ENCODE results near the gene ZBTB38.

ZBTB38 gene

DNA sequence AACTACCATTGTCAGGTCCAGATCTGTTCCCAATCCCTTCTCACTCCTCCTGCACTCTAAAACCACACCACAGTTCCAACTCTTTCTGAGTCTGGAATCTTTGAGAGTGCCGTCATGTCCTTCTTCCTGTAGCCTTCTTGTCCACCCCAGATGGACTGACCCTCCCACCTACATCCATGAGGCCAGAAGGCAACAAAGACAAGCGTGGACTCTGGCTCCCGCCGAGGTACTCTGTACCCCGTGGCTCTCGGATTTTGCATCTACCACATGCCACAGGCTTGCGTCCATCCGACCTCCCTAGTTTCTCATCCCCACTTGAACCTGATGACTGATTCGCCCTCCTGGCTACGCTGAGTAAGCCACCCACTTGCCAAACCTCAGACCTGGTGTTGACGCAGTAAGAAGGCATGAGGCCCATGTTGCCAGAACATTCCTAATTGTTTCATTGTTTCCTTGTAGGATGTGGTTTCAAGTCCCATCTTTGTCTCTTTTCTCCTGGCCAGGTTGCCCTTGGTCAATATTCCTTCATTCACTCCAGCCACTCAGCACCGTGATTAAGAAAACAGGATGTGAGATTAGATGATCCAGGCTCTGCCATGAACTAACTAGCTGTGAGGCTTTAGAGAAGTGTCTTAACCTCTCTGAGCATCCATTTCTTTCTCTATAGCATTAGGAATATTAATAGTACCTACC is 1.1 kb upstream of the ZBTB38 start:
- DNase-seq (ENCODE audit: low read depth) = peak; percentile 100

DNA sequence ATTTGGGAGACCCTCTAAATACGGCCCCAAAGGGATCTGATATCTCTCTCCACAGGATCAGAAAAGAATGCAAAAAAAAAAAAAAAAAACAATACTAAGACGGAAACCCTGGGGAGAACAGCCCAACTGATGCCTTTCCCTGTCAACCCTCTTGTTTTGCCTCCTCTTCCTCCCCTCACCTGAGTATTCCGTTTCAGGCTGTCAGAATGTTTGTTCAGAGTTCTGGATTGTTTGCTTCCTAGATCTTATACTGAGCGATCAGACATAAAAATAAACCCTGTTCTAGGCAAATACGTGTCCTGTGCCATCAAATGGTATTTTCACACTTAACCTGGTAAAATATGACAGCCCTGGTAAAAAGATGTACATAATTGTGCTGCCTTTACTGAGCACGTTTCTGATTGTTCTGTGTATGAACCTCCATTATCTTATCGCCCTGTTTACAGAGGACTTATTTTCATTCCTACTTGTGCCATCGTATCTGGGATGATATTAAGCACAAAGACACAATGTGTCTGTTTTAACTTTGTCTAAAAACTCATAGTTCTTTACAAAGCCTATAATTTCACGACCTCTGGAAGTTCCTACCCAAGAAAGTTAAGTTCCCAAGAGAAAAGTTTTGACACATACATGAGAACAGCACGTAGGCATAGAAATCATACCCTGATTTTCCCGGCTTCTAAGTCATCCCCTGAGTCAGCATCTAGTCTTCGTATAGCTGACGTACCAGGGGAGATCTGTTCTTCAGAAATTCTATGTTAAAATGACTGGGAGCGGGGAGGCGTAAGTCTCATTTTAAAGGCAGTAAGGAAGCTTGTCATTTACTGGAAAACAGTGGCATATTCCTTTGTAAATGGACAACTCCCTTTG is 856 bp downstream of the ZBTB38 start:
- no peak for DNase-seq (ENCODE audit: low read depth)

DNA sequence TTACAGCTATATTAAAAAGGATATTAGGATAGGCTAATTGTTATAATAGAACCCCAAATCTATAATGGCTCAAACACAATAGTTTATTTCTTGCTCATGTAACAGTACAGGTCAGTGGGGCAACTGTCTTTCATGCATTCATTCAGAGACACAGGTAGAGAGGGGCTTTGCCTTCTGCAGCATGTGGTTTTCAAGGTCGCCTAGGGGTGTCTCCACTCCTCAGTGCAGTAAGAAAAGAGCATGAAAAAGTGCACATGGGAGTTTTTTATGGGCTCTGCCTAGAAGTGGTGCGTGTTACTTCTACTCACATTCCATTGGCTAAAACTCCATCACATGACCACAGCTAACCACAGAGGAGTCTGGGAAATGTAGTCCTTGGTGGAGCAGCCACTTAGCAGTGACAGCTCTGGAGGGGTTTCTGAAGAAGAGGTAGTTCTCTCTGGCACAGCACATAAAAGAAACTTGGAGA is 1.8 kb downstream of the ZBTB38 start:
- no peak for DNase-seq (ENCODE audit: low read depth)

DNA sequence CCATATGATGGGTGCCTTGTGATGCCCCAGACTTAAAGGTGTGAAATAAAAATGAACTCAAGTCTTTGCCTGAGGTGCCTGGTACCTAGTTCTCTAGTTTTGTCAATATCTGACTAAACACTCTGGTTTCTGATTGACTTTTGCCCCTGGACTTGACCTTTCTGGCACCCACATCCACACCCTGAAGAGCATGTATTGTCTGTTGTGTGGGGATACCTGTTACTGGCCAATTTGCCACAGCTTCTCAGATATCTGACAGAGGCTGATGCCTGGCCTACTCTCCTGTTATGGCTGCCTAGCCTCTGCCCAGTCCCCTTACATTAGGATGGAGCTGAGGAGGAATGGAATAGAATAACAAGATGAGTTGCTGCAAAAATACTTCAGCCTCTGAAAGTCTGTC is 3.6 kb downstream of the ZBTB38 start:
- no peak for DNase-seq (ENCODE audit: low read depth)

DNA sequence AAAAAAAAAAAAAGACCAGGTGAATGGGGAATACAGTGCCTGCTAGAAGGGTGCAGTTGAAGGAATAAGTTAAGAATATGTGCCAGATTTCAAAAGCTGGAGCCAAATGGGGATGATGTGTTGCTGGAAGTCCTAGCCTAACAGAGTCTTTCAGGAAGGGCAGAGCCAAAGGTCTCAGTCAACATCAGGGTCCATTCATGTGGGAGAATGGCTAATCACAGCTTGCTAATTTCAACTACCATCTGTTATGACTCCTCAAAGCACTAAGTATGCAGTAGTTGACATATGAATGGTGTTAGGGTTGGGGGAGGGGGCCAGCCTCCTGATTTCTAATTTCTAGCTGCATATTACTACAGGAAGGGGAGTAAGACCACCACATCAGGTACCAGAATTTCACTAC is 4.4 kb downstream of the ZBTB38 start:
- DNase-seq (ENCODE audit: low read depth) = no peak

DNA sequence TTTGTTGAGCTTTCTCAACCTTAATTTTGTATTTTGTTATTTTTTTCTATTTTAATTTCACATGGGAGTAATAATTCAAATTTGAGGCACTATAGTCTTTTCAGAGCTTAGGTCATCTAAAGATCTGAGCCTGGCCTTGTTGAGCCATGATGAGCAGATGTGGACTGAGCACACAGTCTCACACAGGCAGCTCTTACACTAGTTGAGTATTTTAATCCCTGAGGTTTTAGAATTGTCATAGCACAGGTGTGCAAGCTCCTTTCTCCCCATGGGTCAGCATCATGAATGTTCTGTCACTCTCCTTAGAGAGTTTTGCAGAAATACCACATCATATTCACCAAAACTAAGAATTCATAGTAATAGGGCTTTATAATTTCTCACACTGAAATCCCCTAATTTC is 4.9 kb downstream of the ZBTB38 start:
- no peak for DNase-seq (ENCODE audit: low read depth)

DNA sequence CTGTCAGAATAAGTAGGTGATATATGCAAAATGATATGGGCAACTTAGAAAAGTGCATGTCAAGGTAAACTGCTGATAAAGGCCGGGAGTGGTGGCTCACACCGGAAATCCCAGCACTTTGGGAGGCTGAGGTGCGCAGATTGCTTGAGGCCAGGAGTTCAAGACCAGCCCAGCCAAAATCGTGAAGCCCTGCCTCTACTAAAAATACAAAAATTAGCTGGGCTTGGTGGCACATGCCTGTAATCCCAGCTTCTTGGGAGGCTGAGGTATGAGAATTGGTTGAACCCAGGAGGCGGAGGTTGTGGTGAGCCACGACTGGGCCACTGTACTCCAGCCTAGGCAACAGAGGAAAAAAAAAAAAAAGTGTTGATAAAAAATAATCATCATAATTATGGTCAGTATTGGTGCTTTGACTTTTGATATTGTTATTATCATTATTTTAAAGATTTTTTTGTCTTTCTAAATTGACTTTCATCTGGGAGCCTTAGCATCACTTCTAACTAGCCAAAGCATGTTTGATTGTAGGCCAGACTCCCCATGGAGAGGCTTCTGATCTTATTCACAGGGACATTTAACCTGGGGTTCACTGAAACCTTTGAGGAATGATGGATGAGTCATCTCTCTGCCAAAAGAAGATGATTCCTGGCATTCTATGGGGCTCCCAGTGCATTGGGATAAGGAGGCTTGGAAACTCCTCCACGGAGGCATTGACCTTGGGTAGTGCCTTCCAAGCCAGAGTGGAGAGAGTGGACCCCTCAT is 5.6 kb downstream of the ZBTB38 start:
- DNase-seq (ENCODE audit: low read depth) = no peak

DNA sequence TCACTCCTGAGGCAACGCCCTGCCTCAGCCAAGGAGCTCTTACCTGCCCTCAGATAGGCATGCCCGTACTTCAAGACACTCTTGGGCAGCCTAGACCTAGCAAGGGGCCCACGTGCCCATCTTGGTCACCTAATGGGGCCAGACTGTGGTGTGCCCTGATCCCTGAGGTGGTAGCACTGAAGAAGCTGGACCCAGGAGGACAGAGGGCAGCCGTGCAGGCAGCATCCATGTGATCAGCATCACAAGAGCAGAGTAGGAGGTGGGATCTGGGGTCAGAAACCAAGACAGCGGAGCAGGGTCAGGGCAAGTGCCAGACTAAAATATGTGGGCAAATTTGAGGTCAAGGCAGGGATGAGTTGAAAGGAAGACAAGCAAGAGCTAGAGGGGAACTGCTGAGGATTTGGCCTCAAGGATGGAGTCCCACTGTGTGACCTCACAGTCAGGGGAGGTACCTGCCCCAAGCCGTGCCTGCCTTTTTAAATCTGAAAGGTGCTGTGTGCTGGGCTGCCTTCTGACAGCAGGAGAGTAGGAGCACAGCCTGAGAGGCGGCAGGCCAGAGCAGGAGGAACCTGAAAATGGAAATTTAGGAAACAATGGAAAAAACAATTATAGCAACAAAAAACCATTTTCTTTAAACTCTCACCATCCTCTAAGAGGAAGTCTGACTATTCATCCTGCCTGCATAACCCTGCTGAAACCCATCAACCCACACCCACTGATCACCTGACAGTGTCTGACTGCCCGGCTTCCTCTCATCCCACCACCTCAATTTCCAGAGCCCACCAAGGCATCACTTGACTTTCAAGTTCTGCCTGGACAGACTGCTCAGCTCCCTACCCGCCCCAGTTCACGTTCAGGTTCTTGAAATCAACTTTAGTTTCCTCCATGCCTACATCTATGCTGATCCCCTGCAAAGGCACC is 7.3 kb downstream of the ZBTB38 start:
- no peak for DNase-seq (ENCODE audit: low read depth)

DNA sequence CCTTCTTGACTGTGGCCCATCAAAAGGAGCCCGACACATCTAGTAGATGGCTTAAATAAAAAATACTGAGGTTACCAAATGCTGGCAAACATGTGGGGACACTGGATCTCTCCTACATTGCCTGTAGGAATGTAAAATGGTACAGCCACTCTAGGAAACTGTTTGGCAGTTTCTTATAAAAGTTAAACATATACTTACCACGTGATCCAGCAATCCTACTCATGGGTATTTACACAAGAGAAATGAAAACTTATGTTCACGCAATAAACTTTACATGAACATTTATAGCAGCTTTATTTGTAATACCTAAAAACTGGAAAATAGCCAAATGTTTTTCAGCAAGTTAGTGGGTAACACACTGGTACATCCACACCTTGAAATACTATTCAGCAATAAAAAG is 9.1 kb downstream of the ZBTB38 start:
- no peak for DNase-seq (ENCODE audit: low read depth)

DNA sequence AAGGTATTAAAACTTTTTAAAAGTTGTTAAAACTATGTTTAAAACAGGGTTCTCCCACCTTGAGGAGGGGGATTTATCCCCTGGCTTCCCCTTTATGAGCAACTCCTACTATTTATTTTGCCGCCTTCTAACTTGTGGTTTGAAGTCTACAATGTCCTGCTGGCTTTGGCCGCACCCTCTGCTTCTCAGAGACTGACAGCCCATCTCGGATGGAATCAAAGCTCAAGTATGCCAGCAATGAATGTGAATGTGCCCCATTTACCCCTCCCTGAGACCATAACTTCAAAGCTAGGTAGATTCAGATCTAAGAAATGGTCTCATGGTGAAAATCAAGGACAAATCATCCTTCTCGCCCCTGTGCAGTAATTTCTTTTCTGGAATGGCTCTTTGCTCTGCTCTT is 10.3 kb downstream of the ZBTB38 start:
- DNase-seq (ENCODE audit: low read depth) = no peak

DNA sequence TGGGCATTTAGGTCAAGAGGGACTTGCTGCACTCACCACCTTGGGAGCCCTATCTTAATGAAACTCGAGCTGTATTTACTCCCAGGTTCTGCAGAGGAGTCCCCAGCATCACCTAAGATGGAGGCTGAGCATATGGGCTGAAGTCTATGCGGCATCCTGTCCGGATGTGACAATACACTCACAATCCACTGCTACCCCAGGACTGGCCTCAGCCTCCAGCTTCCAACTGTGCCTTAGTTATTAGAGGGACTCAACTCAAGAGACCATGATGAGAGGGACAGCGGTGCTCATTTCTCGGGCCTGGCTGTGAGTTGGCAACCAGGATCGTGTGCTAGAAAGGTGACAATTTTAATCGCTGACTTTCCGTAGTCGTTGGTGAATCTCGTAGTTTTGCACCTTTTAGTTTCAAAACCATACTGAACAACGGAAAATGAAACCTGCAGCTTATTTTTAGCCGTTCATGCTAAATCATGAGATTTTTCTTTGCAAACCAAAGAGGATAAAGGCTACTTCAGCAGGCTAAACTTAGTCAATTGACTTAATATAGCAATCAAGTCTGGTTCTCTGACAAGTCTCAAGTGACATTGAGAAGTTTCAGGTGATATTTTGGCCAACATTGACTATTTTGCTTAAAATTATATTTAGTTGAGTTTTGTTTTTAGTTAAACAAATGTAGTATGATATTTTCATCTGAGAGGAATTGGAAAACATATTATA is 11.1 kb downstream of the ZBTB38 start:
- no peak for DNase-seq (ENCODE audit: low read depth)

DNA sequence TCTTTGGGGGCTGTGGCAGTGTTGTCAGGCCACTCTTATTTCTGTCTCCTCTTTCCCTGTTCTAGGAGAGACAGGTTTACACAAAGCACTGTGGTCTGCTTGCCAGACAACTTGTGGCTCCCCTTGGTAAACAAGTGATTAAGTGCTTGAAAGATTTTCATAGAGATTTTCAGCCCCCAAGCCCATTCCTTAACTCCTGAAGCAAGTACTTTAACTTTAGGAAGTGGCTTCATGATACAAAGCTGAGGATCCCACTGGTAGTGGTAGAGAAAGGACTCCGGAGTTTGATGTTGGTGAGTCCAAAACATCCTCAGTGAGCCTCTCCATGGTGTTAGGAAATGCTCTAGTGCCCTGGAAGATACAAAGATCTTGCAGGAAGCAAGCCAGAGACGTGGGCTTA is 12.0 kb downstream of the ZBTB38 start:
- DNase-seq (ENCODE audit: low read depth) = no peak

DNA sequence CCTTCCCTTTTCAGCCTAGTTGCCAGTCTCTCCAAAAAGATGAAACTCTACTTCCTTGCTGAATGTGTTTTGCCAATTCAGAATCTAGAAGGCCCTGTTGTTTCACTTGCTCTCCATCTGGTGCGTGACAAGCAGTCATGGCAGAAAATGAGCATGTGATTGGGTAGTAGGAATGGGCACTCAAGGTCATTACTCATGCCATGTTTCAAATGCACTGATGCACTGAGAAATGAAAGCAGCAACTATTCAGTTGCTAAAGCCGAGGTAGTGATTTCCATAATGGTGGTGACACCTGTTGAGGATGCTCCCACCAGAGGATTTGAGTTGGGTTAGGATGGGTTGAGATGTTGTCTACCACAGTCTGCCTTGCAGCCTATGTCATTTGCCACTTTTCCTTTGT is 12.7 kb downstream of the ZBTB38 start:
- DNase-seq (ENCODE audit: low read depth) = no peak

DNA sequence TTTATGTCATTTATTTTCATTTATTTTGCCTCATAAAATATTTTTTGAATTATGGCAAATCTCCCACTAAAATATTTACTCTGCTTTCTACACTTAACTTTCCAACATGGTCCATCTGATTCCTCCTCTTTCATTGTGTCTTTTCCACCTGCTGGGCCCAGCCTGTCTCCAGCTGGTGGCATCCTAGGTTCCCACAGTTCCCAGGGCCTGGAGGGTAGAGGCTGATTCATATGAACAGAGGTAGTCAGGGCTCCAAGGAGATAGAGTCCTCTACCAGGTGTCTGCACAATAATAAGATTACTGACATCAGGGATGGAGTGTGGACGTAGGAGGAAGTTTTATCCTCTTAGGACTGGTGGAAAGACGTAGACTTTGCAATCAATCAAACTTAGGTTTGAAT is 14.3 kb downstream of the ZBTB38 start:
- no peak for DNase-seq (ENCODE audit: low read depth)

DNA sequence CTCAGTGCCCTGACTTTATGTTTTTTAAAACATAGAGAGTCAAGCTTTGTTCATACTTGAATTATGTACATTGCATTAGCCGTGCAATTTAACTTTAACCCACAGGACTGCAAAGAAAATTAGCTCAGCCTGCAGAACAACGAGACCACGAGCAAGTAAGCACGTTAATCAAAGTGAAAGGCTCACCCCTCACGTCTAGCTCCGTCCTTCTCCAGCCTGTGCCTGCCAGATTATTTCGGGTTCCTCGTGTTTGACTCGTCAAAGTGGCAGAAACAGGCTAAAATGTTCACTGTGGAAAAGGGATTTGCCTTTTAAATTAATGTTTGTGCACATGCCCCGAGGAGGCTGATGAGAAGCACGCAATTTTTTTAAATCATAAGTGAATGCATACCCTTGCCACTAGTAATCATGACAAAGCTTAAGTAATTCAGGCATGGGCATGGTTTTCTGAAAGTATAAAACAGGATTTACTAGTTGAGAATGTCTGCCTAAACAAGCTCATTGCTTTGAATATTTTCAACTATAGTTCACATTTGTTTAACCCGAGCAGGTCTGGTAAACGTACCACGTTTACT is 15.3 kb downstream of the ZBTB38 start:
- no peak for DNase-seq (ENCODE audit: low read depth)

DNA sequence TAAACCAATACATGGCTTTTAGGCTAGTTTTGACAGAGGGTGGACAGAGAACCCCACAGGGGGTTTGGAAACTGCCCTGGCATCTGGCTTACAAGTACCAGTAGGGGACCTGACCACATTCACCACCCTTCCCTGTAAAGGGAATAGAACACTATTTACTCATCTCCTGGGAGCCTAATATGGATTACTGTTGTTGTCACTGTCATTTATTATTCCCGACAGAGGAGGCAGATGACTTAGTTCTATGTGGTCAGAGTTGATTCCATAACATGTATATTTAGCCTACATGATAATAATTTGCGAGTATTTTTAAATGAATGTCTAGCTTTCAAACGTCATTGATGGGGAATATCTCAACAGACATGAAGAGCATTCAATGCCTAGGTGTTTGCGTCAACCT is 15.9 kb downstream of the ZBTB38 start:
- no peak for DNase-seq (ENCODE audit: low read depth)

DNA sequence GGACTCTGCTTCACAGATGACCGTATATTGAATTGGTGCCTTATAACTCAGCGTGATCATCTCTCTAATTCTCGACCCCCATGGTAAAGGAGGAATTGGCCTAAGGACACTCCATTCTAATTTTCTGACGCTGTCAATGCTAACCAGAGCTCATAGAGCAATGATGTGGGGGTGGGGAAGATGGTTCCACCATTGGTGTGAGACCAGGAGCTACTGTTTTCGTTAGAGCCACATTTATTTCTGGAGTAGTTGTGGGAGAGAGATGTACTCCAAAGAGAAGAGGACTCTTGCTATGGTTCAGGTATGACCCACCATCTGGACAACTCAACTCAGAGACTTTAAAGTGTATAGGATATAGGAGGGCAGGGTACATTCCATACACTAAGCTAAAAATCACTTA is 16.3 kb downstream of the ZBTB38 start:
- no peak for DNase-seq (ENCODE audit: low read depth)

DNA sequence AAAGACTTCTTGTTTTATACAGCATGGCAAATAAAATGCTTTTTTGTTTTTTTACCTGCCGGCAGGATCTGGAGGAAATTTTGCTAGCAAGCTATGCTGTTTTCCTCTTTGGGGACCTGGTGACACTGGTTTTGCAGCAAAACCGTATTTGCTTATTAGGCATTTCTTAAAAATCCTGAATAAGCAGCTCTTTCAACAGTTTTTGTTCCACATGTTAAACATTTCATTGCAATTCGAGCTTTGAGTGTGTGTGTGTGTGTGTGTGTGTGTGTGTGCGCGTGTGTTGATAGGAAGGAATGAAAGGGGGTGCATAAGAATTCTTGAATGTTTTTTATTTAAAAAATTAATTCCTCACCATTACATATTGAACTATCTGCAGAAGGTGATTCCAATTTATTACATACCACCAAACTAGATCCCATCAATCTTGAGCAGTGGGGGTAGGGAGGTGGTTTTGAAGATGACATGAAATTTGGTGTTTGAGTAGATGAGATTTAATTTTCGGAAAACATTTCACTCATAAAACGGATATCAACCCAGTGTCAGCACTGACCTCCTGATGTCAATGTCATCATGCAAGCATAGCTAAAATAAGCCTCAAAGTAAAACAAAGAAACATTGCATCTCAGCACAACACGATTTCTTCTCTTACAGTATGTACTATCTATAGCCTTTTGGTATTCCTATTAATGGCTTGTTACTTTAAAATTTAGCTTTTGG is 17.3 kb downstream of the ZBTB38 start:
- no peak for DNase-seq (ENCODE audit: low read depth)

DNA sequence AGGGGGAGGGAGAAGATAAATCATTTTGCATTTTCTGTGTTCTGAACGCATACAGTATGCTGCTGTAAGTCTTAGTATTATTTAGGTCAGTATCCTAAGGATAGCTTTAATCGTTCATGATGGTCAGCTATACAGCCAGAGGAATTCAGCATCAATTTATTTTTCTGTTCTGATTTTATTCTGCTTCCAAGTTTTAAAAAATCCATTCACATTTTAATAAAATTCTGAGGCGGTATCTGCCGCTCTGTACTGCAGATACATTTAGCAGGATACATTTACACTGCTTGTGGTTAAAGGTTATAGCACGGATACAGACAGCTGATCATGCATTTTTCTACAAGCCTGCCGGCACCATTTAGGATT is 17.8 kb downstream of the ZBTB38 start:
- DNase-seq (ENCODE audit: low read depth) = no peak

DNA sequence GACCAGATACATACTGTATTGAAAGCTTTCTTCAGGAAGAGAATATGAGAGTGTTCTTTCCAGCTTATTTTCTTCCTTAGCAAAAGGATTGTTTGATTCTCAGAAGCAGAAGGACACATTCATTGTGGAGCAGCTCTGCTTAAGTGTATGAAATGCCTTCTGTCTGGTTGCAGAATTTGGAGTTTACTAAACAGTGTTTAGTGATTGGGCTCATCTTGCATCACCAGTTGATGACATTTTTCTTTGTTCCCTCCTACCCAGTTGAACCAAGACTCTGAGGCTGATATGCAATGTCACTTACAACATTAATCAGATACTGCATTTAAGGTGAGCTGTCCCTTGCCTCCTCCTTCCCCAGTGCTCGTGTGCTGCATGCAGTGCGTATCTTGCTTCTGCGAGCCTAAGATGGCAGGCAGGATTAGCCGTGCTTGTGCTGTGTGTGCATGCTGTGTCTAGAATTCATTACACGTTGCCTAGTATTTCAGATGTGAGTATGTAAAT is 18.4 kb downstream of the ZBTB38 start:
- DNase-seq (ENCODE audit: low read depth) = no peak
